Stimulated activated CD4-positive, alpha-beta T cell treated with anti-CD3 and anti-CD28 coated beads, Interleukin-1b, Interleukin-23, amount 100 ng/mL, for 4 hours (primary cell): ENCODE results near the gene CA5B.
"Not testable (repeated sequence)": the region's sequence is repeated elsewhere in the genome, so short reads cannot be mapped to it uniquely, and the experiment has no call there.

Experiments
- DNase-seq, 2 donors: peaks; one replicate each; pipeline ENCODE4 v3.0.0-alpha.2; 2020; ENCODE audit warnings: low read depth in 2 of 2

Gene CA5B

DNA sequence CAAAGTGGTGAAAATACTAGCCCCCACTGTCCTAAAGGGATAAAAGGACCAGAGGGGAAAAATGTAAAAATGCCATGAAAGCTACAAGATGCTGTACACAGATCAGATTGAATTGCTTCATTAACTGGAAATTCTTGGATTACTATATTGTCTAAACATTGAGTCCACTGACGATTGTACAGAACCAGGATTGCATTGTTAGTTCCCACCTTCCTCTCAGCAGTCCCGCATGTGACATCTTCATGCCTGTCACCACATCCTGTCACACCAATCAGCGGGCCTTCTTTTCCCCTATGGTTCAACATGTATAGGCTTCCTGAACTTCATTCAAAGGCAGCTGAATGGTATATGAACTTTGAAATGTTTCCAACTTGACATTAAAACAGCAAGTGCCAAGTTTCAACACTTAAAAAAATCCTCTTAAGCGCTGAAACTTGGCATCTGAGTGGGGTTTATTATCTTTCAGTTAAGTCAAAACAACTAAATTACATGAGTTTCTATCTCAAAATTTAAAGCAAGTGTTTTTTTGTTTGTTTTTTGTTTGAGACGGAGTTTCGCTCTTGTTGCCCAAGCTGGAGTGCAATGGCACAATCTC, 76.8 kb downstream of the CA5B start:
- no peak for DNase-seq

DNA sequence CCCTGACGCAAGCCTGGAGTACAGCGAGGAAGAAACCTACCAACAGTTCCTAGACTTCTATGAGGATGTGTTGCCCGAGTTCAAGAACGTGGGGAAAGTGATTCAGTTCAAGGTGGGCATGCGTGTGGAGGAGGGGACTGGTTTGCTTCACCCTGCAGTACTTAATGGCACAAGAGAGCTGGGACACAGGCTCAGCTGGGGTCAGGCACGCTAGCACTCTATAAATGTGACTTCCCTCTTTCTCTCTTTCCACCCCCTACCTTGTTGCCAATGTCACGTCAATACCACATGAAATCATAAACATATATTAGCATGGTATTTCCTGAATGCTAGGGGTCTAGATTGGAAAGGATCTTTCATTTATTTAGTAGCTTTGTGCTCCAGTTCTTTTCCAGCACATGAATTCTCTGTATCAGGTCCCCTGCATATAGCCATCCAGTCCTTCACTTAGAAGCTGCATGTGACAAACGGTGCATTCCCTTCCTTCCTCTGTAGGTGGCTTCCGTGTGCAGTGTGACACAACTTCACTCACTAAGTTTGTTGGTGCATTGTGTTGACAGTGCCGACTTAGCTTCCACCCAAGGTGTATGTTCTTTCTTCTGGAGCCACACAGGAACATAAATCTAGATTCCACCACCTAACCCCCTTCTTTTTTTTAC, 77.8 kb downstream of the CA5B start:
- DNase-seq, result no peak

GRCh38 chrX:15816438-15816809, 78.4 kb downstream of the CA5B start:
- no peak for DNase-seq

DNA sequence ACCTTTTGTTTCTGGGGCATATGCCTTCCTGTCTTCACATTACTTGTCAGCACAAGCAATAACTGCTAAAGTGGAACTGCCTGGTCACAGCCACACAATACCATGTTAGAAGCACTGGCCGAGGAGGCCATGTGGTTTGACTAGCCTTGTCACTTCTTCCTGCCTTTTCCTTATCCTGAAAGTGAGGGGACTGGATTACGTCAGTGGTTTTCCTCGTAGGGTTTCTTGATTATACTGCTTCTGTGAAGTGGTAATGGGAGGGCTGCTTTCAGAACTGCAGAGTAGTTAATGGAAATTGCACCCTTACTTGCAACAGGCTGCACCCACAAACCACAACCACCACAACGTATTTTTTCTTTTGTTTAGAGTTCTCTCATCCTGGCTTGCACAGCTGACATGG, 78.8 kb downstream of the CA5B start:
- peak in 1 of 2 donors; percentile 8 for DNase-seq

- no peak for DNase-seq
Observed at GRCh38 chrX:15820106-15821073, 82.3 kb downstream of the CA5B start.

DNA sequence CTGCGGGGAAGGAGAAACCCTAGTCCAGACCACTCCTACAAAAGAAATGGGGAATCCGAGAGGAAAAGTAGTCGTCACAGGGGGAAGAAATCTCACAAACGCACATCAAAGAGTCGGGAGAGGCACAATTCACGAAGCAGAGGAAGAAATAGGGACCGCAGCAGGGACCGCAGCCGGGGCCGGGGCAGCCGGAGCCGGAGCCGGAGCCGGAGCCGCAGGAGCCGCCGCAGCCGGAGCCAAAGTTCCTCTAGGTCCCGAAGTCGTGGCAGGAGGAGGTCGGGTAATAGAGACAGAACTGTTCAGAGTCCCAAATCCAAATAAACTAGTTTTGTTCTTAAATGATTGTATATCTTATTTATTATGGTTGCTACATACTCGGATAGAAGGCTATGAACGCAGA, 84.9 kb downstream of the CA5B start:
- no peak for DNase-seq

- no peak for DNase-seq
Observed at GRCh38 chrX:15825936-15826335, 87.9 kb downstream of the CA5B start.

GRCh38 chrX:15829217-15829616, 91.1 kb downstream of the CA5B start:
- DNase-seq, result no peak

DNA sequence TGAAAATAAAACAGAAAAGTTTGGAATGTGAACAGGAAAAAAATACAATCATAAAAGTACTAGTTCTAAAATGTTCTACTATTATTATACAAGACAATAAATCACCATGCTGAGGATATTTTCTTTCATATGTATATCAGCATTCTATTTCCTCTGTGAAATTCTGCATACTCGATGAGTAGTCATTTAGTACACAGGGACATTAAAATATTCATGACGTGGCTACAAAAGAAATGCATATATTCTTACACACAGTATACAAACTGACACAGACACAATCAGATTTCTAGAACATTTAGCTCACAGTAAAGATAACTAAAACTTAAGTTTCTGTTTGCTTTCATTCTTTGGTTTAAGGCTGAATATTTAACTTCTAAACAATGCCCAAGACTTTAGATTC, 93.3 kb downstream of the CA5B start:
- DNase-seq, result not testable (repeated sequence)

GRCh38 chrX:15834053-15834452, 96.0 kb downstream of the CA5B start:
- no peak for DNase-seq

GRCh38 chrX:15834827-15835595, 96.9 kb downstream of the CA5B start:
- no peak for DNase-seq
